PC-3 (cell line): ENCODE measurements around the gene DLGAP3.

ENCODE experiments used
- EZH2 ChIP-seq: fragments of 300-600 bp; sonication (generic); IDR thresholded peaks from one replicate; pipeline ENCODE4 v1.6.1; 2017; ENCODE audit warnings: antibody characterized with exemption, mild to moderate bottlenecking, low read length; ENCODE audit not compliant: unreplicated experiment
- TF ChIP-seq, protein P1 (sequence below): fragments of 300-600 bp; sonication (generic); conservative IDR thresholded peaks from 2 replicates; pipeline ENCODE4 v1.5.1; 2017; ENCODE audit warnings: antibody characterized with exemption, low read depth, mild to moderate bottlenecking, low read length

DNA sequence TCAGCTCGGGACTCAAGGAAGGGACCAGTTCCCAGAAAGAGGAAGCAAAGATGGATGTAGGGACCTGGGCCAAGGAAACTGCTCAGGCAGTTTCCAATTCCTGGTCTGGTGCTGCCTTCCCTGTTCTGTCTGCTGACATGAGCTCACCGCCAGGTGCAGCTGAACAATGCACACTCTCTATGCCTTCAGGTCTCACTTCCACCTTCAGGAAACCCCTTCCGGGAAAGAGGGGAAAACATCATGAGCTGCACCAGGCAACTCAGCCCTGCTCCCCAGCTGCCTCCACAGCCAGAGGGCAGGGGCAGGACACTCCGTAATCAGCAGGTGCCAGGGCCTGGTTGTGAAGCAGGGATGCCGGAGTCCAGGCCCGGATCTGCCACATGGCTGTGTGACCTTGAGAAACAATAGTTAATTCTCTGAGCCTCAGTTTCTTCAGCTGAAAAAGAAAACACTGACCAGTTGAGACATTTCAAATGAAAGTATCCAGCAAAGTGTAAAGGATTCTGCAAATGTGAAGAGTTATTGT lies 97.7 kb downstream of the DLGAP3 start:
- TF ChIP-seq, protein P1, sequence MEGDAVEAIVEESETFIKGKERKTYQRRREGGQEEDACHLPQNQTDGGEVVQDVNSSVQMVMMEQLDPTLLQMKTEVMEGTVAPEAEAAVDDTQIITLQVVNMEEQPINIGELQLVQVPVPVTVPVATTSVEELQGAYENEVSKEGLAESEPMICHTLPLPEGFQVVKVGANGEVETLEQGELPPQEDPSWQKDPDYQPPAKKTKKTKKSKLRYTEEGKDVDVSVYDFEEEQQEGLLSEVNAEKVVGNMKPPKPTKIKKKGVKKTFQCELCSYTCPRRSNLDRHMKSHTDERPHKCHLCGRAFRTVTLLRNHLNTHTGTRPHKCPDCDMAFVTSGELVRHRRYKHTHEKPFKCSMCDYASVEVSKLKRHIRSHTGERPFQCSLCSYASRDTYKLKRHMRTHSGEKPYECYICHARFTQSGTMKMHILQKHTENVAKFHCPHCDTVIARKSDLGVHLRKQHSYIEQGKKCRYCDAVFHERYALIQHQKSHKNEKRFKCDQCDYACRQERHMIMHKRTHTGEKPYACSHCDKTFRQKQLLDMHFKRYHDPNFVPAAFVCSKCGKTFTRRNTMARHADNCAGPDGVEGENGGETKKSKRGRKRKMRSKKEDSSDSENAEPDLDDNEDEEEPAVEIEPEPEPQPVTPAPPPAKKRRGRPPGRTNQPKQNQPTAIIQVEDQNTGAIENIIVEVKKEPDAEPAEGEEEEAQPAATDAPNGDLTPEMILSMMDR, result no peak
- TF ChIP-seq EZH2, result no peak
